Suppressor macrophage treated with lipopolysaccharide for 4 hours (primary cell): Measurements from ENCODE around the gene ZDHHC17.
"Not testable (repeated sequence)": the region's sequence is repeated elsewhere in the genome, so short reads cannot be mapped to it uniquely, and the experiment has no call there.

Experiments
- DNase-seq: peaks from one replicate; pipeline ENCODE4 v3.0.0-alpha.2; 2020

ZDHHC17 gene

DNA sequence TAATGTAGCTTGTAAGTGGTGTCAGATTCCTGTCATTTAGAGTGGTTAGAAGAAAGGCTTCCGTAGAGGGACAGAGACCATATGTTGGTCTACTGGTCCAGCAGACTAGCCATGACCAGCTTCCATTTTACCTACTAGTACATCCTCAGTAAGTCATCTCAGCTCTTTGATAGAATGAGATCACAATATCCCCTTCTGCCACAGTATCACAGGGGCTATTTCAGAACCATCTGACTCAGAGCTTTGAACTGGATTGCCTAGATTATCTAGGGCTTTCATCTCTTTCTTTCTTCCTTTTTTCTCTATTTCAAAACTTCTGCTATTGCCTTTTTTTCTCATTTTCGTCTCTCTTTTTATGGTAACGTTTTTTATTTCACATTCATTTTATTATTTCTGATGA, 4.7 kb downstream of the ZDHHC17 start:
- DNase-seq = peak; percentile 46

DNA sequence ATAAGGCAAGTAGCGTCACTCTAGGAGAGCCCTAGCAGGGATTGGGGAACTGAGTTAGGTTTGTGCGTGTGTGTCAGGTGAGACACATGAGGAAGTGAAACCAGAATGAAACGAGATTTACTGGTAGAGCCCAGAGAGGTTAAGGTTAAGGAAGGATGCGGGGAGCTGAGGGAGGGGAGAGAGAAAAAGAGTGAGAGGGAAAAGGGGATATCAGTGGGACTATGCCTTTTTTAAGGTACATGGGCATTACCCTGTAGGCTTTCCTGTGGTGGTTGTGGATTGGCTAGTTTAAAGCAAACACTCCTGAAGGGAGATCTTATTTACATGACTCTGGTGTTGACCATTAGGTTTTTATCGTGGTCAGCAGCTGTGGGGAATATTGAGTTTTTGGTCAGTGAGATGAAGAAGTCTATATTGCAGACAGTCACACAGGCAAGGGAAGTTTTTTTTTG, 13.9 kb downstream of the ZDHHC17 start:
- peak; percentile 15 for DNase-seq

GRCh38 chr12:76778364-76778763, 14.4 kb downstream of the ZDHHC17 start:
- no peak for DNase-seq

- DNase-seq = not testable (repeated sequence)
Observed at GRCh38 chr12:76779310-76779709, 15.4 kb downstream of the ZDHHC17 start.

DNA sequence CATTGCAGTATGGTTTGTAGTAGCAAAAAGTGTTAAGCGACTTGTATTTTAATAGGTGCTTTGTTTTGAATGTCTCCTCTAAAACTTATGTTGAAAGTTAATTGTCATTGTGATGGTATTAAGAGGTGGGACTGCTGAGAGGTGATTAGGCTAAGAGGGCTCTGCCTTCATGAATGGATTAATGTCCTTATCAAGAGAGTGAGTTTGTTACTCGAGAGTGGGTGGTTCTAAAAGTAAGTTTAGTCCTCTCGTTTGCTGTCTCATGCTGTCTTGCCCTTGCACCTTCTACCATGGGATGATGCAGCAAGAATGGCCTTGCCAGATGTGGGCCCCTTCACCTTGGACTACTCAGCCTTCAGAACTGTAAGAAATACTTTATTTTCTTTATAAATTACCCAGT, 17.4 kb downstream of the ZDHHC17 start:
- DNase-seq = no peak

GRCh38 chr12:76782526-76782925, 18.6 kb downstream of the ZDHHC17 start:
- no peak for DNase-seq

- no peak for DNase-seq
Observed at GRCh38 chr12:76784600-76785051, 20.7 kb downstream of the ZDHHC17 start.

GRCh38 chr12:76785407-76785806, 21.5 kb downstream of the ZDHHC17 start:
- no peak for DNase-seq

DNA sequence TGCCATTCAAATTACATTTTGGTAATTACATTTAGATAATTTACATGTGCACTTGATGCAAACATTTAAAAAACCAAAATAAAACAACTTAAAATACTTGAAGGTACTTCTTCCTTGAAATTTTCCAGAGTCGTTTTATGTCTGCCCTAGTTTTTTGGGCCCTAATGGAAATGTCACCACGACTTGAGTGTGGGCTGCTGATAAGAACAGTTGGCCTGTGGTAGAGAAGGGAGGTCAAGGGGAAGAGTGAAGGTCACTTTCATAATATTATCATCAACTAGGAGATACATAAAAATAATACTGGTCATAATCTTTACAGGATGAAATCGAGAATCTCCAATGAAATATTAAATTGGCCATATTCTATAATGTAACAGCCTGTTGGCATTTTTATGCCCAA, 23.1 kb downstream of the ZDHHC17 start:
- DNase-seq = no peak

DNA sequence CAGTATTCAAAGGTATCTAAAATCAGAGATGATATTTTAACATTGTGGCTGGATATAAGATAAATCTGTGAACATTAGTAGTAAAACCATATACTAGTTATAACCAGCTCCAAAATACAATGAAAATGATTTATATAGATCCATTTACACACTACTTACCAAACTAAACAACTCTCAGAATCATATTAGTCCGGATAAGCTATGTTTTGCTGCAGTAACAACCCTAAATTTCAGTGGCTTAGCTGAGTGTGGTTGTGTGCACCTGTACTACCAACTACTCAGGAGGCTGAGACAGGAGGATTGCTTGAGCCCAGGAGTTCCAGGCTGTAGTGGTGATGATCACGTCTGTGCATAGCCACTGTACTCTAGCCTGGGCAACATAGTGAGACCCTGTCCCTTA, 23.8 kb downstream of the ZDHHC17 start:
- no peak for DNase-seq

- no peak for DNase-seq
Observed at GRCh38 chr12:76789335-76790050, 25.6 kb downstream of the ZDHHC17 start.

DNA sequence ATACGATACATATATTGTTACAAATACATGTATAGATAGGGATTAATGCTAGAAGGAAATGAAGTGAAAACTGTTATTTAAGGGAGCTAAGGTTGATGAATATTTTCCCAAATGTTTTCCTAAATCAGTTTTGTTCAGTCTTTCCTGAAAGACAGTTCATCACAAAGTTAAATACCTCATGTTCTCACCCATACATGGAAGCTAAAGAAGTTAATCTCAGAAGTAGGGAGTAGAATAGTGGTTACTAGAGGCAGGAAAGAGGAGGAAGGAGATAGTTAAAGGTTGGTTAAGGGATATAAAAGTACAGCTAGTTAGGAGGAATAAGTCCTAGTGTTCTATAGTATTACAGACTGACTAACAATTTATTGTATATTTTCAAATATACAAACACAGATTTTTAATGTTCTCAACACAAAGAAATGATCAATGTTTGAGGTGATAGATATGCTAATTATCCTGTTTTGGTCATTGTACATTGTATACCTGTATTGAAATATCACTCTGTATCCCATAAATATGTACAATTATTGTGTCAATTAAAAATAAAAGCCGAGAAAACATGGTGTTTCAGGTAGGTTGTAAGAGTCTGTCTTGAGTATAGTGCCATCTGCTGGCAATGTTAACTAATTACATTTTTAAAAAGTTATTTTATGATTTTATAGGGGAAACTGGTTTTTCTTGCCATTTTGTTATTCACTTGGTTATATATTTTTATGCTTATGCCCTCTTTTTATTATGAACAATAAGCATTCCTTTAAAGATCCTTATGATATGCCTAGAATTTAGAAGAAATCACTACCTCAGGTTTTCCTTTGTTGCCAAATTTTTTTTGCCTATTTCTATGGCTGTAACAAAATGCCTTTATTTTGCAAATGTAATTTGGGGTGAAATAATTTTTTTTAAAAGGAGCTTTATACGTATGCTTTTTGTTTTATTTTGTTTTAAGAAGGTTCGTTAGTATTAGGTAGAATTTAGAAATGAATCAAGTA, 26.9 kb downstream of the ZDHHC17 start:
- peak; percentile 42 for DNase-seq

DNA sequence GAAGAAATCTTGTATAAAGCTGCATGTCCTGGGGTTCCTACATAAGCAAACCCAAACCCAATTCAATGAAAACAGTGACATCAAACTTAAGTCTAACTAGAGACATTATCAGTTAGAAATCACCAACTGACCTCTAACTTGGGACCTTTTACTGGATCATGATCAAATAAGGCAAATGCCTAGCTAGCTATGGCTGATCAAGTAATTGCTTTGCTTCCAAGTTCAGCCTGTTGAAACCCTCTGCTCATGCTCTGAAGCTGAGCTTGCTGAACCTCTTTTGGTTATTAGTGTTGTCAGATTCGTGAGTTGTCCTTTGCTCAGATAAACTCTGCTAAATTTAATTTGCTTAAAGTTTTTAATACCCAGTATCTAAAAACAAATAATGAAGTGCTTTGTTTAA, 28.9 kb downstream of the ZDHHC17 start:
- no peak for DNase-seq

- DNase-seq = no peak
Observed at GRCh38 chr12:76798864-76799263, 34.9 kb downstream of the ZDHHC17 start.

- no peak for DNase-seq
Observed at GRCh38 chr12:76799362-76799761, 35.4 kb downstream of the ZDHHC17 start.

GRCh38 chr12:76802060-76802459, 38.1 kb downstream of the ZDHHC17 start:
- DNase-seq = no peak

DNA sequence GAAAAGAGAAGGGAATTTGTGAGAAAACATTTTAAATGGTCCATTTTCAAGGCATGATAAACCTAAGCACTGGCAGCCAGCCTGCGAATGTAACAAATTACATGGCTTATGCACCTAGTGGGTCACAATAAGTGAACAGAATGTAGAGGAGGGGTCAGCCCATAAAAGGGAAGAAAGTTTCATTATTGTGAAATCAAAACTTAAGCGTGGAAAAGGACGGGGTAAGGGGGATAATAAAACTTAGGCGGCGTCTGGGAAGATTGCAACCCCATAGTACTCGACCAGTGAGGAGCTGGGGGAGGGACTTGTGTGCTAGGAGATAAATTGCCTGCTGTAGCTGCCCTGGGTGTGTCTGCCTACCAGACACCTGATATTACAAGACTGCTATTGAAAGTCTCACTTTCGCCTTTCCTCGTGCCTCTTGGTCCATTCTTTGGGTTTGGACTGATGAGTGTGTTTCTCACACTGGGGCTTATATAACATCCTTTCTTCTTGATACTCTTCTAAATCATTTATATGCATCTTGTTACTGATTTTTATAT, 40.6 kb downstream of the ZDHHC17 start:
- no peak for DNase-seq

GRCh38 chr12:76810671-76811419, 46.9 kb downstream of the ZDHHC17 start:
- DNase-seq = no peak

DNA sequence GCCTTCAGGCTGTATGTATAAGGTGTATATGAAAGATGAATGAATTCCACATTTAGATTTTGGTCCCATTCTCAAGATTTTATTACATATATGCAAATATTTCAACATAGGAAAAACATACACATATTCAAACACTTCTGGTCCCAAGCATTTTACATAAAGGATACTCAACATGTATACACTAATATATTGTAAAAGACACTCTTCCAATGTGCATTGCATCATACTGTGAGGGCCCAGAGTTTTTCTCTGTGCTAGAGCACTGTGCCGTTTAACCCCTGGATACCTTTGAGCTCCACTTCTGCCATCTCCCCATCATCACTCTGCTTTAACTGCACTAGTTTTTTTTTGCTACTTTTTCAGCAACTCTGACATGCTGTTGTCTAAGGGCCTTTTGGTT, 48.1 kb downstream of the ZDHHC17 start:
- no peak for DNase-seq

GRCh38 chr12:76813265-76813664, 49.4 kb downstream of the ZDHHC17 start:
- DNase-seq = no peak

DNA sequence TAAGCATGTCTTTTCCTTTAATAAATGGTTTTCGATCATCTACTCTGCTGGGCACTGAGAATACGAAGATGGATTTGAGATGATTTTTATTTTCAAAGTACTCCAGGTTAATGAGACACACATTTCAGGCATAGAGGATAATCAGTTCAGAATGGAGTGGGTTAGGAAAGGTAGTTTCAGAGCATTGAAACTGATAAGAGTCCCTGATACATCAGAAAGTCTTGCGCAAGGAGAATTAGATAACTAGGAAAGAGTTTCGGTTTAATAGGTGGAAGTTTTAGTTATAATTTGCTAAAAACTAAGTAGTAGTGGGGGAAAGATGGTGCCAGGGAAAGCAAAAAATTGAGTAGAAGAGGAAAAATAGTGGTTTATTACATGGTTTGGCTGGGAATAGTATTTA, 50.1 kb downstream of the ZDHHC17 start:
- no peak for DNase-seq

- DNase-seq = peak; percentile 4
Observed at GRCh38 chr12:76820888-76821482, 57.1 kb downstream of the ZDHHC17 start.
